Loucy (cell line): ENCODE results near the gene BCR.

Experiments
- H2AFZ ChIP-seq: fragments of 200-600 bp; sonication (generic); 2 replicates; pipeline ENCODE4 v1.6.0; 2016; ENCODE audit warnings: antibody characterized with exemption, mild to moderate bottlenecking, low read length, moderate library complexity
- H3F3A ChIP-seq: fragments of 200-600 bp; 2 replicates; pipeline ENCODE4 v1.6.0; 2016; ENCODE audit warnings: antibody characterized with exemption, low read depth, mild to moderate bottlenecking
- H3K27me3 ChIP-seq: fragments of 200-600 bp; sonication (generic); 2 replicates; pipeline ENCODE4 v1.6.1; 2014; ENCODE audit warnings: low read length, mild to moderate bottlenecking; ENCODE audit not compliant: insufficient read depth, poor library complexity, severe bottlenecking
- H3K36me3 ChIP-seq: fragments of 200-600 bp; sonication (generic); 2 replicates; pipeline ENCODE4 v1.6.1; 2016; ENCODE audit warnings: low read length; ENCODE audit not compliant: insufficient read depth
- H3K4me1 ChIP-seq: fragments of 200-600 bp; sonication (generic); 2 replicates; pipeline ENCODE4 v1.5.1; 2014; ENCODE audit warnings: low read length, mild to moderate bottlenecking; ENCODE audit not compliant: insufficient read depth, poor library complexity, severe bottlenecking
- H3K4me2 ChIP-seq: fragments of 200-600 bp; sonication (generic); 2 replicates; pipeline ENCODE4 v1.6.0; 2014; ENCODE audit warnings: antibody characterized with exemption, low read length, low read depth, mild to moderate bottlenecking; ENCODE audit not compliant: poor library complexity, severe bottlenecking
- H3K4me3 ChIP-seq: fragments of 200-600 bp; sonication (generic); 2 replicates; pipeline ENCODE4 v1.5.1; 2014; ENCODE audit warnings: low read length, mild to moderate bottlenecking, mixed read lengths; ENCODE audit not compliant: poor library complexity, severe bottlenecking
- H3K79me2 ChIP-seq: fragments of 200-600 bp; sonication (generic); 2 replicates; pipeline ENCODE4 v1.6.1; 2014; ENCODE audit warnings: low read length; ENCODE audit not compliant: insufficient read depth
- H3K9ac ChIP-seq: fragments of 200-600 bp; sonication (generic); 2 replicates; pipeline ENCODE4 v1.6.0; 2014; ENCODE audit warnings: mild to moderate bottlenecking, low read depth, low read length, moderate library complexity; ENCODE audit not compliant: poor library complexity, severe bottlenecking
- H3K9me2 ChIP-seq: fragments of 200-600 bp; sonication (generic); replicated peaks from 2 replicates; pipeline ENCODE4 v1.6.1; 2016; ENCODE audit warnings: low read depth, low read length, mixed read lengths
- H3K9me3 ChIP-seq: fragments of 200-600 bp; sonication (generic); 2 replicates; pipeline ENCODE4 v1.6.1; 2014; ENCODE audit warnings: mild to moderate bottlenecking, antibody characterized with exemption, low read length, low read depth; ENCODE audit not compliant: insufficient read depth
- H4K20me1 ChIP-seq: fragments of 200-600 bp; sonication (generic); 2 replicates; pipeline ENCODE4 v1.6.0; 2014; ENCODE audit warnings: antibody characterized with exemption, low read length, mild to moderate bottlenecking; ENCODE audit not compliant: insufficient read depth, poor library complexity, severe bottlenecking
- EZH2phosphoT487 ChIP-seq: fragments of 200-600 bp; IDR thresholded peaks from 2 replicates; pipeline ENCODE4 v1.6.1; 2018; ENCODE audit warnings: antibody characterized with exemption, mild to moderate bottlenecking, moderate library complexity, borderline replicate concordance
- TF ChIP-seq, protein P1 (sequence below): fragments of 200-600 bp; sonication (generic); conservative IDR thresholded peaks from 2 replicates; pipeline ENCODE4 v1.5.1; 2014; ENCODE audit warnings: mild to moderate bottlenecking, antibody characterized with exemption, low read length

BCR gene

DNA sequence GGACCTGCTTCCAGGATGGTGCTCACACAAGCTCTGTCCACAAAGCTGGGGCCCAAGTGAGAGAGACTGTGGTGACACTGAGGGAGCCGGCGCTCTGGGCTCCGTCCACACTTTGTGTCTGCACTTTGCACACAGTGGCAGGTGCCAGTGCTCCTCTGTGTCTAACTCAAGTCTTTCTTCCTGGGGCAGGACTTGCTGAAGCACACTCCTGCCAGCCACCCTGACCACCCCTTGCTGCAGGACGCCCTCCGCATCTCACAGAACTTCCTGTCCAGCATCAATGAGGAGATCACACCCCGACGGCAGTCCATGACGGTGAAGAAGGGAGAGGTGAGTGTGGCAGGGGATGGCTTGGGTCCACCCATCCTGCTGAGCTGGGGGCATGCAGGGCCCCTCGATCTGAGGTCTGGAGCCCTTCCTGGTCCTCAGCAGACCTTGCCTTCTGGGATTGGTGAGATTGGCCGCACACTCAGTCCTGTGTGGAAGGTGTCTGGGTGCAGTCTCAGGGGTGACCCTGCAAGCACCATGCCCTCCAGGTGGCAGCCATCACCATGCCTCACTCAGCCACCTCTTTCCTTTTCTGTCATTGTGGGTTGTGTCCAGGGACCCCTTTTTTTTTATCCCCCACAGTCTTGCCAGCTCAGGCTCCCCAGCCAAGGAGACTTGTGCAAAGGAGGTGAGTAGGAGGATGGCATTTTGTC is 93.3 kb downstream of the BCR start:
- Histone ChIP-seq H3K27me3 (no peaks in the 10 kb centered on the region), H4K20me1 (peaks cover 13% of the 10 kb centered on the region), H3K9ac (no peak overlapping the region), H3K36me3 (peaks cover 97% of the 10 kb centered on the region; the same call in 1 of the 2 replicates), H3K79me2 (peaks cover 9% of the 10 kb centered on the region; the same call in 1 of the 2 replicates), H3K9me2 (no peaks in the 10 kb centered on the region), H3K4me2 (no peak overlapping the region), H2AFZ (no peak overlapping the region), H3K4me1 (no peaks in the 10 kb centered on the region), H3K4me3 (no peak overlapping the region), H3F3A (no peaks in the 10 kb centered on the region), H3K9me3 (no peaks in the 10 kb centered on the region)
- TF ChIP-seq EZH2phosphoT487, result no peak
- TF ChIP-seq, protein P1, sequence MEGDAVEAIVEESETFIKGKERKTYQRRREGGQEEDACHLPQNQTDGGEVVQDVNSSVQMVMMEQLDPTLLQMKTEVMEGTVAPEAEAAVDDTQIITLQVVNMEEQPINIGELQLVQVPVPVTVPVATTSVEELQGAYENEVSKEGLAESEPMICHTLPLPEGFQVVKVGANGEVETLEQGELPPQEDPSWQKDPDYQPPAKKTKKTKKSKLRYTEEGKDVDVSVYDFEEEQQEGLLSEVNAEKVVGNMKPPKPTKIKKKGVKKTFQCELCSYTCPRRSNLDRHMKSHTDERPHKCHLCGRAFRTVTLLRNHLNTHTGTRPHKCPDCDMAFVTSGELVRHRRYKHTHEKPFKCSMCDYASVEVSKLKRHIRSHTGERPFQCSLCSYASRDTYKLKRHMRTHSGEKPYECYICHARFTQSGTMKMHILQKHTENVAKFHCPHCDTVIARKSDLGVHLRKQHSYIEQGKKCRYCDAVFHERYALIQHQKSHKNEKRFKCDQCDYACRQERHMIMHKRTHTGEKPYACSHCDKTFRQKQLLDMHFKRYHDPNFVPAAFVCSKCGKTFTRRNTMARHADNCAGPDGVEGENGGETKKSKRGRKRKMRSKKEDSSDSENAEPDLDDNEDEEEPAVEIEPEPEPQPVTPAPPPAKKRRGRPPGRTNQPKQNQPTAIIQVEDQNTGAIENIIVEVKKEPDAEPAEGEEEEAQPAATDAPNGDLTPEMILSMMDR, result no peak

DNA sequence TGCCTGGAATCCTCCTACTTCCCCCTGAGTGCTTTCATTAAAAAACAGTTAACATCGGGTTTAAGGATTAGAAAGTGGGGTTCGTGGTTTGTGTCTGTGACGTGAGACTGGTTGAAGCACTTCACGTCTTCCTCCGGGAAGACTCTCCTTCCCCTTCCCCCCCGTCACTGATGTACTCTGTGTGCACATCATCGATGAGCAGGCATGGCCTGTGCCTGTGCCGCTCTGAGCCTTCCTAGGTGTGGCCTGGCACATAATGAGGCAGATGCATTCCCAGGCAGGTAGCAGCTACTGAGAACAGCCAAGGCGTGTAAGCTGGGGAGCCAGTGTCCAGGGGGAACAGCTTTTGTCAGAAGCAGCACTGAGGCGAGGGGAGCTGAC is 93.8 kb downstream of the BCR start:
- TF ChIP-seq, protein P1, result no peak
- peaks cover 9% of the 10 kb centered on the region; the same call in 1 of the 2 replicates for H3K79me2 ChIP-seq
- no peaks in the 10 kb centered on the region for H3K9me3 ChIP-seq
- H3K4me3 ChIP-seq, result no peak overlapping the region
- peaks cover 13% of the 10 kb centered on the region for H4K20me1 ChIP-seq
- H3K4me2 ChIP-seq, result no peak overlapping the region
- H3F3A ChIP-seq, result no peaks in the 10 kb centered on the region
- peaks cover 97% of the 10 kb centered on the region; the same call in 1 of the 2 replicates for H3K36me3 ChIP-seq
- no peaks in the 10 kb centered on the region for H3K4me1 ChIP-seq
- no peaks in the 10 kb centered on the region for H3K9me2 ChIP-seq
- no peak overlapping the region for H2AFZ ChIP-seq
- H3K27me3 ChIP-seq, result no peaks in the 10 kb centered on the region
- H3K9ac ChIP-seq, result no peak overlapping the region

DNA sequence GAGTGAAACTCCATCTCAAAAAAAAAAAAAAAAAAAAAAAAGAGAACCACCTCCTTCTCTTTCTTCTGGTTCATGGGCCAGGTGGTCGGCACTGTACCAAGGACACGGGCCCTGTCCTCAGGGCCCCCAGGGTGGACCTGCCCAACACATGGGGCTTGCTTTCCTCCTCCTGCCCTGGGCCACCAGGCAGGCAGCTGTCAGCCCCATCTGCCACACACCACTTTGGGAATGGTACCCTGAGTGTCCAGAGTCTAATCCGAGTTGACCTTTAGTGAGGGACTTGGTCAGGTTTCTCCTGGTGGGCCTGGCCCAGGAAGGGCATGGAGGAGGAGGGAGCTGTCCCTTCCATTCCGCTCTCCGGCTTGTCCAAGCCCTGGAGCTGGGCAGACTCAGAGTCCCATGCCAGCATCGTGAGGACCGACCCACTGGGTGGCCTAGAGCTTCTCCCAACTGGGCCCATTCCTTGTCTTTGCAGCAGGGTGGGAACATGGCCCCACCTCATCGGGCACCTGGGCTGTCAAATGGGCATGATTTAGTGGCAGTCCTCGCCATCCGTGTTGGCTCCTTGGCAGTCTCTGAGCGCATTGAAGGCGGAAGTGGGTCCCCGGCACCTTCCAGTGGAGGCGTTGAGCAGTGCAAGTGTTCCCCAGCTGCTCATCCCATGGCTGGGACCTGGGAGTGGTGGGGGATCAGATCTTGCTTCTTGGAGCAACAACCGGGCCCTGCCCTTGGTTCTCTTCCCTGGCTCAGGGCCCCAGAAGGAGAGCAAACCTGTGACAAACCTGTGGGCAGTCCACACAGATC is 94.8 kb downstream of the BCR start:
- Histone ChIP-seq H3K4me3 (no peak overlapping the region), H3K9me2 (no peaks in the 10 kb centered on the region), H4K20me1 (peaks cover 8% of the 10 kb centered on the region), H3K36me3 (peaks cover 97% of the 10 kb centered on the region; the same call in 1 of the 2 replicates), H3K4me1 (no peaks in the 10 kb centered on the region), H2AFZ (no peak overlapping the region), H3K9me3 (no peaks in the 10 kb centered on the region), H3K9ac (no peak overlapping the region), H3K27me3 (no peaks in the 10 kb centered on the region), H3F3A (no peaks in the 10 kb centered on the region), H3K79me2 (peaks cover 9% of the 10 kb centered on the region; the same call in 1 of the 2 replicates), H3K4me2 (no peak overlapping the region)
- no peak for TF ChIP-seq EZH2phosphoT487
- TF ChIP-seq, protein P1, result no peak
